Bone marrow (tissue), 2 donors: Measurements from ENCODE around the gene SYT1.
"Not testable (repeated sequence)": the region's sequence is repeated elsewhere in the genome, so short reads cannot be mapped to it uniquely, and the experiment has no call there.

Experiments
- DNase-seq, 2 donors: peaks; one replicate each; lab custom pipeline; 2025; lab: John Stamatoyannopoulos, UW

The SYT1 gene

DNA sequence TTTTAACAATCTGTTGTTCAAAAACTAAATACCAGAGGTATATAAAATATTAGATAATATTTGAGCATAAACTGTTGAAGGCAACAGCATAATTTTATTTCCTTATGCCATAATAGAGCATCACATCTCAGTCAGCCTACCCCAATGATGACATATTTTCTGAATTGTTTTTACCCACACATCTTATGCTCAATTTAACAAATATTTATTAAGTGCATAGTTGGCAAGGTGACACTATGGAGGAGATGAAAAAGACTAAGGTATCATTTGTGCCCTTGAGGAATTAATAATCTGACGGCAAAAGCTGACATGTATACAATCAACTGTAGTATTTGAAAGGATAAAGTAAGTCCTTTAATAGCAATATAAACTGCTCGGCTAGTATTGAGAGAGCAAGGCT is 102.4 kb downstream of the SYT1 start:
- no peak for DNase-seq

DNA sequence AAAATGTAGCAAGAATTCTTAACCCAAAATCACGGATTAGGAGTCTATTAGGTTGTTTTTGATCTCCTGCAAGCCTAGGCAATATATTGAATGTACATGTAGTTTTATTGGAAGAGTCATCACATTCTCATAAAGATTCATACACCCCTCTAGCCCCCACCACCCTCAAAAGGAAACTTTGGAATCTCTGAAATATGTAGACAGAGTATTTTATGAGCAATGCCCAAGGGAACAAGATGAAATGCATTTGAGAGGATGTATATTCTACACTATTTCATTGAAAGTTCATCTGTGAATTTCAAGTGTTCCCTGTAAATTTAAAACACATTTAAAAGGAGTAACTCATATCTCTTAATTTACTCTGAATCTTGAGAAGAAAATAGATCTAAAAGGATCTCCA is 103.7 kb downstream of the SYT1 start:
- no peak for DNase-seq

DNA sequence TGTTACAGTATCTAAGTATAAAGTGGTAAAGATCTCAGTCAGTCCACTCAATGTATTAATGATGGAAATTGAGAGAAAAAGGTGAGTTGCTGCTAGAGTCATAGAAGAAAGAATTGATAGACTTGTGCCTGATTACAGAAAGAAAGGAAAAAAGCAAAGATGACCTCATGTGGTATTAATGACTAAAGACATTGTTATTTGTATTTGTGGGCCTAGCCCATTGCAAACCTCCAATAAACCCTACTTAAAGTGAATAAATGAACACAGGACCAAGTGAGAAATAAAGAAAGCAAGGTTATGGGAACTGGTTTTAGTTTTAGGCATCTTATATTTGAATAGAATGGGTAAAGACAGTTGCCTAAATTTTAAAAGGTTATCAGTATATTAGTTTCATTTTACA is 105.5 kb downstream of the SYT1 start:
- DNase-seq: no peak

DNA sequence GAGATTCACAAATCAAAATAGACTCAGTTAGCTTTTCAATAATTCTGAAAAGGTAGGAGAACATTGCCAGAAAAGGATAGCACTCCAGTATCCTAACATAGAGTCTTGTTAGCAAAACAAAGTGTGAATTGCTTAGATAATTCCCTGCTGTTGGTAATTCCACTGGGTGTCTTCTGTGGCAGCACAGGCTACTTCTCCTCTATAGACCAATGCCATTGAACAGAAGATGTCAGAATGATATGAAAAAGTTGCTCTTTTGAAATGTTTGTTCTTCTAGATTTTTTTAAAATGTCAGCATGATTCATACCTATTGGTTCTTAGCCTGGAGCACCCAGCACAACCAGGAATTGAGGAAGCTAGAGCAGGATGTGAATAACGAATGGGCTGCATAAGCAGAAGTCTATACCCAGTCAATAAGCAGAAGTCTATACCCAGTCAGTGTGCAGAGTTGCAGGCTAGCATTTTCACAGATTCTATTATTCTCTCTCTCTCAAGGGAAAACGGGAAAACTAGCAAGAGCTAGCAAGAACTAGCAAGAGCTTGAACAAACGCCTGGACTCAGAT is 112.8 kb downstream of the SYT1 start:
- DNase-seq: peak in 1 of 2 donors; percentile 5

DNA sequence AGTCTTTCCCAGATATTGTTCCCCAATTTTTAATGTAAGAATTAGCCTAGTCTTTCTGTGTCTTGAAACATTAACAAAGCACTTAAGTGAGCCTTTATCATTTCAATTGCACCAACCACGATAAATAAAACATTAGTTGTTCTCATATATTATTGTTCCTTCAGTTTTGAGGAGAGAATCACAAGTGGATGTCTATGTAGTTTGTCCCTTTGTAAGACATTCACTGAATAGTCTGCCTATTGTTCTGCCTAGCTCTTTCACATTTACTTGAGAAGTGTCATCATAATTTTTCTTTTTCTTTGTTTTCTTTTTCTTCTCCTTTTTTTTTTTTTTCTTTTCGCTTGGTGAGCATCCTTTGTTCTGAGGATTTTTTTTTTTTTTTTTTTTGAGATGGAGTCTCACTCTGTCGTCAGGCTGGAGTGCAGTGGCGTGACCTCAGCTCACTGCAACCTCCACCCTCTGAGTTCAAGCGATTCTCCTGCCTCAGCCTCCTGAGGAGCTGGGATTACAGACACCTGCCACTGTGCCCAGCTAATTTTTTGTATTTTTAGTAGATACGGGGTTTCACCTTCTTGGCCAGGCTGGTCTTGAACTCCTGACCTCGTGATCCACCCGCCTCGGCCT is 129.7 kb downstream of the SYT1 start:
- no peak for DNase-seq

DNA sequence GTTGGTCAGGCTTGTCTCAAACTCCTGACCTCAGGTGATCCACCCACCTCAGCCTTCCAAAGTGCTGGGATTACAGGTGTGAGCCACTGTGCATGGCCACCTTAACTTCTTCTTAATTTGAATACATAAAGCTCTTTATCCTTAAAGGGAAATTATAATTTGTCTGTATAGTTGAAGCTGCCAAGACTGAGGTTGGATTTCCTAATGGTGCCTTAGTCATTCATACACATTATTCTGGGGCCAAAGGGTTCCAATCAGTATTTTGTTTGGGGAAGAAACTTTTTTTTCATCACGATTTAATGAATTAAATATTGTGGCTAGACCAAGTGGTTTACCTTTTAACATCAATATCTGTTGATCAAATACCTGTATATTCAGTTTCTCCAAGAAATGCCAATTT is 135.9 kb downstream of the SYT1 start:
- DNase-seq: no peak

DNA sequence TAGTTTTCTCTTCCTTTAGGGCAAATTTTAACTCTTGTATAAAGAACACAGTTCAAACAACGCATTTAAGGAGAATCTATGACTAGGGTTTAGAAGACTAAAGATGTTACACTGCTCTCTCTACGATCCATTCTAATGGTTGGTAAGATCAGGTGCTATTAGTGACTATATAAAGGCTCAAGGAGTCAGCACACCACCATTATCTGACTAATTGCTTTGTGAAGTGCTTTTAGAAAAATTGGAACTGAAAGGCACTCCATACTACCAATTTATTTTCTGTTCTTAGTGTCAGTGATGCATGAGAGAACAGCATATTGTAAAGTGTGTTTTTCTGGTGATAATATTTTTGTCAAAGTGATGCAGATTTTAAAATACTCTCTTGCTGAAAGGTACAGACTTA is 136.8 kb downstream of the SYT1 start:
- DNase-seq: no peak

DNA sequence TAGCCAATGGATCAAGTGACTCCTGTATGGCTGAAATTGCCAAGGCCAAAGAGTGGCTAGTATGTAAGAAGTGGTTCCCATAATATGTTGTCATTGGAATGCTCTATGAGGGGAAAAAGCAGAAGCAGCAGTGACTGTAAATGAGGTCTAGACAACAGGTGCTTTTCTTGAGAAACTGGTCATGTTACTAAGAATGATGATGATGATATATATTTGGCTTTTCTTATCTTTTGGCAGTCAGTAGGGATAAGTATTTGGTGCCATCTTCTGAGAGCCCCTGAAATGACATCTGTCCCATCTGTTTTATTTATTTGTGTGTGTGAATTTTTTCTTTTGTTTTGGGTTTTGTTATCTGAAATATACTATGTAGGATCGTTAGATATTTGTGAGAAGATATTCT is 141.7 kb downstream of the SYT1 start:
- DNase-seq: no peak

DNA sequence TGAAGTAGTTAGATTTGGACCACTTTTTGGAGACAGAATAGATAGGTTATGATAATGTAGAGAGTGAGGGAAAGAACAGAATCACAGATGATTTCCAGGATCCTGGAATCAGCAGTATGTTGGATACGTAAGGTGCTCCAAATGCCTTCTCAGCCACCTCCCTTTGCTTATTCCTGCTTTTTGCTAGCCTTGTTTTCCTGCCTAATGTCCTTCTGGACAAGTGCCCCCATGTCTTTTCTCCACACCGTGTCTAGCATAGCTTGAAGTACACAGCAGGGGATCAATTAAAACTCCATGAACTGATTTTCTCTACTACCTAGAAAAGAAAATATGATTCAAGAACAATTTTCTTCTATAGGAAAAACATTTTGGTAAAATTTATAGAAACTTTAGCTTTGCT is 144.0 kb downstream of the SYT1 start:
- DNase-seq: no peak

DNA sequence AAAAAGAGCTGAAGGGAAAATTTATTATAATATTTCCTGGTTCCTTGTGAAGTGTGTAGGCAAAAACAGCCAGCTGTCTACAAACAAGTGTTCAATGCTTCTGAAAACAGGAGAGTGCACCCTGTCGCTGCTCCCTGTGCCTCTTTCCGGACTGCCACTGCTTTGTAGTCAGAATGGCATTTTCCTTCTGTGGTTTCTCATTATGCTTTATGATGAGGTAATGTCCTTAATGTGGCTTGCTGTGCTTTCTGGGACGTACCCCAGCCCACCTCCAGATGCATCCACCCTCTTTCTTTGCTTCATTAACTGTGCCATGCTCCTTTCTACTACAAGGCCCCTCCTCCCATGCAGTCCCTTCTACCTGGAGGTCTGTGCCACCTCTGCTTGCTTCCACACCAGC is 148.1 kb downstream of the SYT1 start:
- no peak for DNase-seq

DNA sequence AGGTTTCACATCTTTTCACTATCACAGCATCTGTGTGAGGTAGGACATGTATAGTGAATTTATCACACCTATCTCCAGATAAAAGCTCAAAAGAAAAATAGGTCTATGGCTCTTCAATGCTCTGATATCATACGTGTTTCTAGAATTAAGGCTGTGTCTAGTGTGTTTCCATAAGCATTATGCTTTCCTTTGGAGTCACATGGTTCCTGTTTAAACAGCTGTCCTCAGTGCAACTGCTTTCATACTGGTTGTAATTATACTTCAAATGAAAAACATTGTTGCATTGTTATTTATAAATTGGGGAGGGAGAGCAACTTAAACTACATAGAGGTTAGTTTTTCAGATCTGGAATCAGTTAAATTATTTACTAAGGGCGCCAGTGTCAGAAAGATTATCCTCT is 151.6 kb downstream of the SYT1 start:
- no peak for DNase-seq

DNA sequence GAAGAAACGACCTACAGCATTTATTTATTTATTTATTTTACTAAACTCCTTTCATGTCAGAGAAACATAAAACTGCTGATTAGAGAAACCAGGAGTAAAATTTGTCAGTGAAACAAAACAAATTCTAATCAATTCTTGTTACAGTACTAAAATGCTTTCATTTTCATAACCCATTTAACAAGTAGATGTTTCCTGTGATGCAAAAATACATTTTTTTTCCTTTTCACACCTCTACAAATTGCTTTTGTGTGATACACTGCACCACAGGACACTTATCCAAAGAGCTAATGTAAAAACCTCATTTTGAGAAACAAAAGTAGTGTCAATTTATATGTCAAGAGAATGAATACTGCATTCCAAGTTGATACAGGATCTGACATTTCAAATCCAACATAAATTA is 155.1 kb downstream of the SYT1 start:
- no peak for DNase-seq

DNA sequence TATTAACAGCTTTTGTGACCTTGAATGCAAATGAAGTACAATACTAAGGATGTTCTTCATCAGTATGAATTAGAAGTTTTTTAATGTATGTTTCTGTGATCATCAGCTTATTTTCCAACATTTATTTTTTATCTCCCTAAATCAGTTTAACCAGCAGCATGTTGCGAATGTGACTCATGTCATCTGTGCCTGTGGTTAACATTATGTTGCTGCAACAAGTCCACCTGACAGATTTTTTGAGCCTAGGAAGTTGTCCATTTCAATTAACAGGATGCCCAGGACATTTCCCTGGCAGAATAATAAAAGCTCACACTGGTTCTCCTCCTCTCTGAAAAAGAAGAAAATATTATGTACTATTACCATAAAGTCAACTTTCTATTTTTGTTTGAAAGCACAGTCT is 155.5 kb downstream of the SYT1 start:
- no peak for DNase-seq

DNA sequence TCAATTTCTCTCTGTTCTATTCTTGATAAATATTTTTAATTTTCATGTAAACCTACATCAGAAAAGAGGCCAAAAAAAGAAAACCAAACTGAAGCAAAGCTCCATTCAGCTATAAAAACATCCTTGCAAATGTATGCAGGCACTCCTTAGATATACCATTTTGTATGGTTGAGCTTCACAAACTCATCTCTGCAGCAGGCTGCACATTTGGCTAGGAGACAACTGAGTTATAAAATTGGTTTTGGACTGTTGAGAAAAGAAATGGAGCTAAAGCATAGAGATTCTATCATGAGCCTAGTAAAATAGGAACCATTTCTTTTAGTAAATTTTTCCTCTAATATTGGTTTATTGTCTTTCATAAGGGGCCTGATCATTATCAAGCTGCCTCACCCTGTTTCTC is 156.4 kb downstream of the SYT1 start:
- no peak for DNase-seq

DNA sequence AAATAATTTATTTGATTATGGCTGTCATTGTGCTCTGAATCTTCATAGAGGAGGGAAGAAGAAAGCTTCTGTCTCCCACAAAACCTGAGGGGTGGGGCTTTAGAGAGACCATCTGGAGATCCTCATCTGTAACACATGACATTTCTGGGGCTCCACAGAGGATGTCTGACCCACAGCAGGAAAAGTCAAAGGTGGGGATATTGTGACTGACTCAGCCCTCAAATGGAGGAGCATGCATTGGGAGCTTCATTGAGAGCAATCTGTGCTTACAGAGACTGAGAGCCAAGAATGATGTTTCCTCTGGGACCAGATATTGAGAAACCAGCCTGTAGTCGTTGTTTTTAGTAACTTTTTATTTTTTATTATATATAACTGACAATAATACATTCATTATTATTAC is 158.7 kb downstream of the SYT1 start:
- DNase-seq: no peak

DNA sequence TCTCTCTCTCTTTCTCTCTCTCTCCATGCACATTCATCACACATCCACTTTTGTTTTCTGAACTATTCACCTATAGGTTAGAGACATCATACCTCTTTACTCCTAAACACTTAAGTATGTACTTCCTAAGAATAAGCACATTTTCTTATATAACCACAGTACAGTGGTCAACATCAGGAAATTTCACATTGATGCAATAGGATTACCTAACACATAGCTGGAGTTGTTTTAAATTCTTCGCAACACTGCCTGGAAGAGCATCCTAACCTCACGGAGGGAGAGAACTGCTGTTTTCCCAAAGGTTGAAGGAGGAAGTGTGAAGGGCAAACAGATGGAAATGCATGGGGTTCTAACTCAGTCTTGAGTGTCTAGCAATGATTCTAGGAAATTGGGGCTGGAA is 159.2 kb downstream of the SYT1 start:
- DNase-seq: no peak

DNA sequence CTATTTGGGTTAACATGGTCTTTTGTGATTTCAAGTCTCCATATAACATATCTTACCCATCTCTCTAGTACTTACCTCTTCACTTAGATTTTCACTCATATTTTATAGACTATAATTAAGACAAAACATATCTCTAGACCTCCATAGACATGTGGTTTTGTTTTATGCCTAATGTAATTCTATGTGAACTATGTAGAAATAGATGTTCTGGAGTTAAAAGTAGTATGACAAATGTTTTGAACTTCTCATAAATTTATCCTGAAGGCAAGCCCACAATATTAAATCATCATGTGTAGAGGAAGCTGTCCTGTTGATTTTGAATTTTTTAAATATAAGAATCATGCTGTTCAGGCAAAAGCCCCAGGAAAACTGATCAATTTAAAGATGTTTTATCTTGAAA is 169.2 kb downstream of the SYT1 start:
- DNase-seq: no peak

DNA sequence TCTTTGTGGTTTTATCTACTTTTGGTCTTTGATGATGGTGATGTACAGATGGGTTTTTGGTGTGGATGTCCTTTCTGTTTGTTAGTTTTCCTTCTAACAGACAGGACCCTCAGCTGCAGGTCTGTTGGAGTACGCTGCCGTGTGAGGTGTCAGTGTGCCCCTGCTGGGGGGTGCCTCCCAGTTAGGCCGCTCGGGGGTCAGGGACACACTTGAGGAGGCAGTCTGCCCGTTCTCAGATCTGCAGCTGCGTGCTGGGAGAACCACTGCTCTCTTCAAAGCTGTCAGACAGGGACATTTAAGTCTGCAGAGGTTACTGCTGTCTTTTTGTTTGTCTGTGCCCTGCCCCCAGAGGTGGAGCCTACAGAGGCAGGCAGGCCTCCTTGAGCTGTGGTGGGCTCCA is 180.2 kb downstream of the SYT1 start:
- not testable (repeated sequence) for DNase-seq

DNA sequence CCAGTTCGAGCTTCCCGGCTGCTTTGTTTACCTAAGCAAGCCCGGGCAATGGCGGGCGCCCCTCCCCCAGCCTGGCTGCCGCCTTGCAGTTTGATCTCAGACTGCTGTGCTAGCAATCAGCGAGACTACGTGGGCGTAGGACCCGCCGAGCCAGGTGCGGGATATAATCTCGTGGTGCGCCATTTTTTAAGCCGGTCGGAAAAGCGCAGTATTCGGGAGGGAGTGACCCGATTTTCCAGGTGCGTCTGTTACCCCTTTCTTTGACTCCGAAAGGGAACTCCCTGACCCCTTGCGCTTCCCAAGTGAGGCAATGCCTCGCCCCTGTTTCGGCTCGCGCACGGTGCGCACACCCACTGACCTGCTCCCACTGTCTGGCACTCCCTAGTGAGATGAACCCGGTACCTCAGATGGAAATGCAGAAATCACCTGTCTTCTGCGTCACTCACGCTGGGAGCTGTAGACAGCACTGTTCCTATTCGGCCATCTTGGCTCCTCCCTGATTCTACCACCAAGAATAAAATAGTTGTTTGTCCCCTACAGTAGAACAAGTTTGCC is 180.7 kb downstream of the SYT1 start:
- DNase-seq: not testable (repeated sequence)

DNA sequence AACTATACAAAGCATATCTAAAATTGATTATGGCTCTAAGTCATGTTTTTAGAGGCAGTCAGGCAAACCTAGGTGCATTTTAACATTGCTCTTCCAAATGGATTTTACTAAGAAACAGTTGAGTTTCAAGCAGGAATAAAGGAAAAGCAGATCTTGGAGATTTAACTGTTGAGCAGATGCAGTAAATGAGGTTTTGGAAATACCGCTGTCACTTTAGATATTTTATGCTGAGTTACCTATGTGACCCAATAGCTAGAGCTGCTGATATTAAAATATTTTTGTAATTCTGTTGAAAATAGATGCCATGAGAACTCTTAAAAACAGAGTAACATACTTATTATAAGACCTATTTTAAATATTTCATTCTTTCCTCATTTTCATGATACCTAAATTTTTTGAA is 181.4 kb downstream of the SYT1 start:
- DNase-seq: no peak

DNA sequence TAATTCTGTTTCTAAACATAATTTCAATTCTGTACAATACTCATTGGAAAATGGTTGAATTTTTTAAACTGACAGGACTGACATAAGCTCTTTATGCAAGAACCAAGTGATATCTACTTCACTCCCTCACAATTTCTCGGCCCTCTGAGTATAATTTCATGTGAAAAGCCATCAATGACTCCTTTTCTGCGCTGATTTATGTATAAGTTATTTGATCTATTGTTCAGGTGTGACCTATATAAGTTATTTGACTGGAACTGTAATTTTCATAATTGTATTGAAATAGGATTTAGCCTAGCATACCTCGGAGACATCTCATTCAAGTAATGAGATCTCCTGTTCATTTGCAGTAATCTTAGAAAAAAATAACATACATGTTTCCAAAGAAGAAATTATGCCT is 184.4 kb downstream of the SYT1 start:
- no peak for DNase-seq

DNA sequence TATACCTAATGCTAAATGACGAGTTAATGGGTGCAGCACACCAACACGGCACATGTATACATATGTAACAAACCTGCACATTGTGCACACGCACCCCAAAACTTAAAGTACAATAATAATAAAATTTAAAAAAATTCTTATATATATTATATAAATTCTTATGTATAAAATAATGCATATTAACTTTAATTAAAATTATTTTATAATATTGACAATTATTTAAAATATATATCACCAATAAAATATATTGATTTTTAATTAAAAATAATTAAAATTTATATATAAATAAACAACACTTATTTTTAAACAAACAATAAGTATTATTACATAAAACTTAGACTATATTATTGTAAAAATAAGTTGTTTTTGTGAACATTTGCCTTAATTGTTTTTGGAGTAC is 188.8 kb downstream of the SYT1 start:
- no peak for DNase-seq

DNA sequence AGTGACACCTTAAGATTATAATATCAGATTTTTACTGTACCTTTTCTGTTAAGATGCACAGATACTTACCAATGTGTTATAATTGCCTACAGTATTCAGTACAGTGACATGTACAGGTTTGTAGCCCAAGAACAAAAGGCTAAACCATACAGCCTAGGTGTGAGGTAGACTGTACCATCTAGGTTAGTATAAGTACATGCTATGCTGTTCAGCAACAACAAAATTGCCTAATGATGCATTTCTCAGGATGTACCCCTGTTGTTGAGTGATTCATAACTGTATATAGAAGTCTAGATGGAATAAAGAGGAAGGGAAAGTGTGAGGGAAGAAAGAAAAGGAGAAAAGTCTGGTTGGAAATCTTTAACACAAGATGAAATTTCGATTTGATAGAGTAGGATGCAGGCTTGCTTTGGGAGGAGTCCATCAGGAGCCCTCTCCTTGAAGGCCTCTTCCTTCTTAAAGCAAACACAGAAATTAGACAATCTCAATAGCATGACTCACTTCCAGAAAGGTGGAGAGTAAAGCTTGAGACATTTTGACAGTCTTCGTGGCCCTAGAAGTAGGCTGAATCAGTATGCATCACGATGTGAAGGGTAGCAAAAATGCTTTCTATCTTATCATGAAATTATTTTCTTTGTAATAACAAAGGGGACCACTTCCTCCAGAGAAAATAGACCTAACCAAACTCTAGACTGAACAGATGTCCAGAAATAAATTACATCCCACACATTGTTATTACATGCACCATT is 191.5 kb downstream of the SYT1 start:
- no peak for DNase-seq
